ENCODE measurements around the gene RAD50. TPM values are rescaled to one million over a fixed set of nuclear protein-coding genes. Genes with fewer than 3 reads are reported as not detected.

RAD50 gene
- total RNA-seq, 4 donors from 2014 or later, result 34.1 to 40.1 (median 37.5) TPM

DNA sequence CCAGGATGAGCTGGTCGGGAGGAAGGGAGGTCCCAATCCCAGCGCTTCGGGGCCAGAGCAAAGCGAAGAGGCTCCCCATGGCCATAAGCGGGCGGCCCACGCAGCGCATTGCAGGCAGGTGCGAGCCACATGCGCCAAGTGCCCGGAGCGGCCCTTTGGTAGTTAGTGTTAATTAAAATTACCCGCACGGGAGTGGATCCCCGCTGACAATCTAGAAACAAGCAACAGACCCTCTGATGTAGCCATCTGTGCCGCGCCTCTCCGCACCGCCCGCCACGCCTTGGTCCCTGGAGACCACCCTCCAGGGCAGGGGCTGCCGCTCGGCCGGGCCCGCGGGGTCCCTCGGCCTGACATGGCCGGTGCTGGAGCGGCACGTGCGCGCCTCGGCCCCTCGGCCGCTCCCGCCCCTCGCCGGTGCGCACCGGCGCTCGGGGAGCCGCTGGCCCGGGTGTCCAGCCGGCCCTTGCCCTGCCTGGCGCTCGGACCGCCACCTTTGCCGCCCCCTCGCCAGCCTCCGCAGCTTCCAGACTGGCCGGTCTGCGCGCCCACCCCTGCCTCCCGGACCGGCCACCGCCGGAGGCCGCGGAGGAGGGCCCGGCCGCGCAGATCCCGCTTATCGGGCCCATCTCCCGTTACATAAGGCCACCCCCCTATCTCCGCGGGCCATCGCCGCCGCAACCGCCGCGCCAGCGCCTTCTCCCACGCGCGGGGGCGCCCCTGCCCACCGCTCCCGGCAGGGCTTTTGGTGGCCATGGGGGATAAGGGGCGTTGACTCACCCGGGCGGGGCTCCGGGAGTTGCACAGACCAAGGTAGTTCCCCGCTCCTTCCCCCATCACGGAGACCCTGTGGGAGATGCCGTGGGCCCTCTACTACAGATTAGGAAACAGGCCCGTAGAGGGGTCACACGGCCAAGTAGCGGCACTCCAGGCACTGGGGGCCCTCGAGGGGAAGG, 99.3 kb downstream of the RAD50 start:
- DNase-seq, result peak in 1 of 2 donors; percentile 16
- peaks cover 4 to 11% of the 10 kb centered on the region in 2 donors for H3K4me1 ChIP-seq
- no peaks in the 10 kb centered on the region for H3K27me3 ChIP-seq
- H3K36me3 ChIP-seq, result no peaks in the 10 kb centered on the region
- intact Hi-C loops (cut with DNase I), result no loop called here
- 2 to 19% methylated on average over 19 to 46 of the region's 92 CpGs for WGBS, 2 donors
- no peak overlapping the region for H3K27ac ChIP-seq
- peak overlapping the region in 2 of 3 donors; percentile 12 to 20 for H3K4me3 ChIP-seq (replicated peaks in 1 of 3)
- no peaks in the 10 kb centered on the region for H3K9me3 ChIP-seq
- TF ChIP-seq CTCF (IDR thresholded peaks at IDR 0.05) (peak in 2 of 6 experiments; percentile 12 to 29), POLR2A (IDR thresholded peaks at IDR 0.05) (no peak)

GRCh38 chr5:132656774-132657355, 100.1 kb downstream of the RAD50 start:
- Histone ChIP-seq H3K27me3 (no peaks in the 10 kb centered on the region), H3K9me3 (no peaks in the 10 kb centered on the region), H3K27ac (no peak overlapping the region), H3K4me3 (replicated peaks in 1 of 3) (no peak overlapping the region), H3K4me1 (peaks cover 4 to 11% of the 10 kb centered on the region in 2 donors), H3K36me3 (no peaks in the 10 kb centered on the region)
- intact Hi-C loops (cut with DNase I), result no loop called here
- TF ChIP-seq POLR2A (IDR thresholded peaks at IDR 0.05), result no peak
- no peak for TF ChIP-seq CTCF (IDR thresholded peaks at IDR 0.05)
- DNase-seq, result no peak
- 66 to 74% methylated on average over 10 to 12 of the region's 12 CpGs for WGBS, 2 donors

DNA sequence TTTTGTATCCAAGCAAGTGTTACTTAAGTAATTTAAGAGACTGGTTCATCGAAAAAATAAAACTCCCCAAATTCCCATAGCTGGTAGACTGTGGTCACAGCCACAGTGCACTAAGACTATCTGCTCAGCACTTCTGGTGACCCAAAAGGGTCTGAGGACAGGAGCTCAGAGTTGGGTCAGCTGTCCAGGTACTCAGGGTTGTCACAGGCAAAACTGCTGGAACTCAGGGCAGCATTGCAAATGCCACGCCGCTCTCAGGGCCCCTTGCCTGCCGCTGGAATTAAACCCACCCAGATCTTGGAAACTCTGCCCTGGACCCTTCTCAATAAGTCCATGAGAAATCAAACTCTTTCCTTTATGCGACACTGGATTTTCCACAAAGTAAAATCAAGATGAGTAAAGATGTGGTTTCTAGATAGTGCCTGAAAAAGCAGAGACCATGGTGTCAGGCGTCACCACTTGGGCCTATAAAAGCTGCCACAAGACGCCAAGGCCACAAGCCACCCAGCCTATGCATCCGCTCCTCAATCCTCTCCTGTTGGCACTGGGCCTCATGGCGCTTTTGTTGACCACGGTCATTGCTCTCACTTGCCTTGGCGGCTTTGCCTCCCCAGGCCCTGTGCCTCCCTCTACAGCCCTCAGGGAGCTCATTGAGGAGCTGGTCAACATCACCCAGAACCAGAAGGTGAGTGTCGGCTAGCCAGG, 101.1 kb downstream of the RAD50 start, which contains the start of gene IL13:
Gene IL13 (plus strand): TSS at position 498 of the 705 bp plus-strand sequence. CDS start 14 bp downstream, at position 512.
- WGBS, 2 donors, result 96 to 98% methylated on average over 12 of the region's 12 CpGs
- no peak for DNase-seq
- no peaks in the 10 kb centered on the region for H3K36me3 ChIP-seq
- H3K27ac ChIP-seq, result no peak within 1 kb of the TSS
- peaks cover 4 to 11% of the 10 kb centered on the region in 2 donors for H3K4me1 ChIP-seq
- no peaks in the 10 kb centered on the region for H3K9me3 ChIP-seq
- no peak within 1 kb of the TSS for H3K4me3 ChIP-seq (replicated peaks in 1 of 3)
- intact Hi-C loops (cut with DNase I), result no loop called here
- H3K27me3 ChIP-seq, result no peaks in the 10 kb centered on the region
- no peak for TF ChIP-seq CTCF (IDR thresholded peaks at IDR 0.05)
- TF ChIP-seq POLR2A (IDR thresholded peaks at IDR 0.05), result no peak

GRCh38 chr5:132658381-132659302, 101.9 kb downstream of the RAD50 start:
- H3K27ac ChIP-seq, result no peak overlapping the region
- peak; percentile 27 to 42 for DNase-seq
- H3K36me3 ChIP-seq, result no peaks in the 10 kb centered on the region
- no peaks in the 10 kb centered on the region for H3K9me3 ChIP-seq
- no peak overlapping the region for H3K4me3 ChIP-seq (replicated peaks in 1 of 3)
- 83 to 87% methylated on average over 9 of the region's 9 CpGs for WGBS, 2 donors
- intact Hi-C loops (cut with DNase I), result no loop called here
- H3K27me3 ChIP-seq, result no peaks in the 10 kb centered on the region
- H3K4me1 ChIP-seq, result peaks cover 4 to 11% of the 10 kb centered on the region in 2 donors
- TF ChIP-seq CTCF (IDR thresholded peaks at IDR 0.05) (no peak), POLR2A (IDR thresholded peaks at IDR 0.05) (no peak)
